NCI-H1694 (cell line): ENCODE results near the gene SMCHD1.

Experiments
- DNase-seq: peaks from one replicate; lab custom pipeline; 2025; lab: John Stamatoyannopoulos, UW

Gene SMCHD1

GRCh38 chr18:2853173-2853925, 197.8 kb downstream of the SMCHD1 start:
- no peak for DNase-seq

- DNase-seq = no peak
Measured at GRCh38 chr18:2853926-2854664, 198.6 kb downstream of the SMCHD1 start.
